CD14-positive monocyte (primary cell): ENCODE data around the gene CYP27C1. TPM values are rescaled to one million over a fixed set of nuclear protein-coding genes. Genes with fewer than 3 reads are reported as not detected.

Experiments
- DNase-seq, 3 donors: peaks; one replicate each; pipeline ENCODE4 v3.0.0-alpha.2; 2011 to 2022
- H2AFZ ChIP-seq: 2 replicates; pipeline ENCODE4 v1.6.0; 2012; ENCODE audit warnings: mild to moderate bottlenecking, low read depth, low read length, inconsistent platforms; ENCODE audit not compliant: insufficient read depth, poor library complexity, severe bottlenecking
- H3K27ac ChIP-seq, 2 donors: 1 replicate in 1 of 2; 2 replicates in 1 of 2; pipeline ENCODE4 v1.5.1; 2012 to 2013; ENCODE audit warnings: low read length in 2 of 2, control low read depth in 1 of 2, inconsistent platforms in 1 of 2, low read depth in 1 of 2, mild to moderate bottlenecking in 1 of 2
- H3K27me3 ChIP-seq, 2 donors: one replicate each; pipeline versions ENCODE4 v1.6.0 to v1.6.1; 2011 to 2013; ENCODE audit warnings: low read length in 2 of 2; ENCODE audit not compliant: control insufficient read depth in 2 of 2, insufficient read depth in 2 of 2
- H3K36me3 ChIP-seq, 2 donors: replicated peaks in 1 of 2; 1 replicate in 1 of 2; 2 replicates in 1 of 2; pipeline versions ENCODE4 v1.5.1 to v1.6.1; 2012 to 2013; ENCODE audit warnings: low read length in 2 of 2, control low read depth in 1 of 2, inconsistent platforms in 1 of 2, mild to moderate bottlenecking in 1 of 2; ENCODE audit not compliant: insufficient read depth in 2 of 2, control insufficient read depth in 1 of 2
- H3K4me1 ChIP-seq, 2 donors: 1 replicate in 1 of 2; 2 replicates in 1 of 2; pipeline versions ENCODE4 v1.5.1 to v1.6.1; 2012 to 2013; ENCODE audit warnings: low read length in 2 of 2, control low read depth in 1 of 2, inconsistent platforms in 1 of 2, mild to moderate bottlenecking in 1 of 2, moderate library complexity in 1 of 2; ENCODE audit not compliant: insufficient read depth in 2 of 2, control insufficient read depth in 1 of 2
- H3K4me2 ChIP-seq: replicated peaks from 2 replicates; pipeline ENCODE3; 2012; ENCODE audit warnings: low read length, moderate library complexity, mild to moderate bottlenecking; ENCODE audit not compliant: poor library complexity, severe bottlenecking; ENCODE audit errors: extremely low read depth
- H3K4me3 ChIP-seq, 3 experiments: fragments of 200-600 bp in 1 of 3; sonication (generic) in 1 of 3; replicated peaks in 1 of 3; 1 replicate in 2 of 3; 2 replicates in 1 of 3; pipeline ENCODE4 v1.5.1; 2011 to 2013; ENCODE audit warnings: low read length in 3 of 3, mild to moderate bottlenecking in 3 of 3, control low read depth in 2 of 3, low read depth in 2 of 3, inconsistent platforms in 1 of 3, moderate library complexity in 1 of 3
- H3K79me2 ChIP-seq: 2 replicates; pipeline ENCODE4 v1.6.0; 2012; ENCODE audit warnings: mild to moderate bottlenecking, control low read depth, inconsistent platforms, low read length, moderate library complexity; ENCODE audit not compliant: insufficient read depth
- H3K9ac ChIP-seq: 2 replicates; pipeline ENCODE4 v1.6.0; 2017; ENCODE audit warnings: low read length, mild to moderate bottlenecking; ENCODE audit not compliant: insufficient read depth, poor library complexity, severe bottlenecking
- H3K9me3 ChIP-seq, 2 donors: replicated peaks in 1 of 2; 1 replicate in 1 of 2; 2 replicates in 1 of 2; pipeline versions ENCODE4 v1.5.1 to v1.6.1; 2012 to 2013; ENCODE audit warnings: low read length in 2 of 2, control low read depth in 1 of 2; ENCODE audit not compliant: control insufficient read depth in 1 of 2, insufficient read depth in 1 of 2
- H4K20me1 ChIP-seq: 2 replicates; pipeline ENCODE4 v1.6.0; 2012; ENCODE audit warnings: mild to moderate bottlenecking, low read length, control low read depth, moderate library complexity; ENCODE audit not compliant: insufficient read depth
- H3K27ac Mint-ChIP-seq, 7 donors: one replicate each; pipeline ENCODE4 v1.8.0; 2020; ENCODE audit warnings: mild to moderate bottlenecking in 7 of 7, mixed read lengths in 7 of 7, moderate library complexity in 6 of 7, inconsistent platforms in 2 of 7
- H3K27me3 Mint-ChIP-seq, 3 donors: one replicate each; pipeline ENCODE4 v1.8.0; 2021 to 2022; ENCODE audit warnings: low read depth in 3 of 3, mild to moderate bottlenecking in 3 of 3, mixed read lengths in 3 of 3, moderate library complexity in 3 of 3, inconsistent platforms in 1 of 3
- H3K36me3 Mint-ChIP-seq, 2 donors: one replicate each; pipeline ENCODE4 v1.8.0; 2020; ENCODE audit warnings: mixed read lengths in 2 of 2, inconsistent platforms in 1 of 2, mild to moderate bottlenecking in 1 of 2
- H3K4me1 Mint-ChIP-seq: one replicate; pipeline ENCODE4 v1.8.0; 2020; ENCODE audit warnings: mild to moderate bottlenecking, mixed read lengths
- H3K4me3 Mint-ChIP-seq, 2 donors: one replicate each; pipeline ENCODE4 v1.8.0; 2020; ENCODE audit warnings: mild to moderate bottlenecking in 2 of 2, mixed read lengths in 2 of 2, moderate library complexity in 1 of 2
- H3K9me3 Mint-ChIP-seq, 7 donors: one replicate each; pipeline ENCODE4 v1.8.0; 2020 to 2022; ENCODE audit warnings: mixed read lengths in 7 of 7, mild to moderate bottlenecking in 6 of 7, moderate library complexity in 6 of 7, inconsistent platforms in 2 of 7
- WGBS: methylation state at CpG from one replicate; pipeline ENCODE4 v1.1.5; 2013; ENCODE audit warnings: missing lambda C conversion rate; ENCODE audit not compliant: insufficient coverage; 5-methylcytosine and 5-hydroxymethylcytosine counted together
- intact Hi-C, 2 donors: fragments of 100-400 bp; cut with micrococcal nuclease; formaldehyde crosslinking; loops; one replicate each; pipeline versions ENCODE4 v1.15.0 to v1.15.1; 2023
- polyA plus RNA-seq, 3 donors: library from polyadenylated mRNA; depleted of rRNA in 1 of 3; unstranded in 2 of 3; stranded (reverse) in 1 of 3; fragments of 300-500 nt in 2 of 3; fragments of >200 nt in 1 of 3; fragmentation: Illumina TruSeq in 2 of 3; gene quantifications; 1 replicate in 2 of 3; 2 replicates in 1 of 3; pipeline ENCODE4 v1.2.3, GENCODE V29; 2012 to 2021
- TF ChIP-seq, protein P1 (sequence below): fragments of 200-600 bp; IDR thresholded peaks from one replicate; pipeline ENCODE4 v1.8.0; 2022; ENCODE audit warnings: antibody characterized with exemption, mild to moderate bottlenecking

CYP27C1 gene
- polyA plus RNA-seq, 3 donors = not detected

DNA sequence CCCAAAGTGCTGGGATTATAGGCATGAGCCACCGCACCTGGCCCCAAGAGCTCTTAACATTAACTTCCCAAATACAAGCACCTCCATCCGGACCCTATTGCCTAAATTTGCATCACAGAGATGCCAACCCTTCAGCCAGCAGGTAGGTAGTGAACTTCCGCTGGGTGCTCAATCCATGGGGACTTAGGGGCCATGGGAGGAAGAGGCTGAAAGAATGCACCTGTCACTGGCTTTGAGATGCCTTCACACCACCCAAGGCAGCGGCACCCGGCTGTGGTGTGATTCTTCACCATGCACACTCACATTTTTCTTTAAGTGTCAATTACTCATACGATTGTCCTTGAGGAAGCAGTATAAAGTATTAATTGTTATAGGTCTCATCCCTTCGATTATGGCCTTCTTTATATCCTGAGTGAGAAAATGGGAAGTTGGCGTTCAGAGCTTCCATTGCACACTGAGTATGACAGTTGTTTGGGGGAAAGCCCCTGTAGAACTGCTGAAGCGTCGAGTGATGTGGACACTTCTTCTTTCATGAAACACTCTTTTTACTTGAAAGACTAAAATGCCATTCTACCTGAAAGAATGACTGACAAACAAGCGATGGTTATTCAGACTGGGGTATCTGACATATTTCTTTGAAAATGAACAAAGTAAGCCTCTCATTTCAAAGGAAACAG lies 61.3 kb downstream of the CYP27C1 start:
- Mint-ChIP-seq H3K36me3 (no peaks in the 10 kb centered on the region), H3K9me3 (peaks cover 0 to 4% (median 0%) of the 10 kb centered on the region in 7 donors), H3K4me3 (no peak overlapping the region), H3K27ac (peak overlapping the region in 3 of 7 donors; percentile 22 to 48 (median 38)), H3K4me1 (peaks cover 10% of the 10 kb centered on the region), H3K27me3 (peaks cover 1 to 3% (median 2%) of the 10 kb centered on the region in 3 donors)
- no peak overlapping the region for H3K4me3 ChIP-seq
- no peak overlapping the region for H2AFZ ChIP-seq
- H3K4me2 ChIP-seq = no peak overlapping the region
- H3K27ac ChIP-seq = peak overlapping the region in 1 of 2 donors; percentile 45
- H3K9me3 ChIP-seq = no peaks in the 10 kb centered on the region
- intact Hi-C loops = no loop called here
- no peaks in the 10 kb centered on the region for H3K79me2 ChIP-seq
- 100% methylated on average over 1 of the region's 11 CpGs for WGBS
- no peaks in the 10 kb centered on the region for H3K36me3 ChIP-seq
- no peaks in the 10 kb centered on the region for H4K20me1 ChIP-seq
- DNase-seq = peak; percentile 59 to 87 (median 65)
- no peak overlapping the region for H3K9ac ChIP-seq
- peaks cover 6 to 8% of the 10 kb centered on the region in 2 donors for H3K4me1 ChIP-seq
- TF ChIP-seq, protein P1, sequence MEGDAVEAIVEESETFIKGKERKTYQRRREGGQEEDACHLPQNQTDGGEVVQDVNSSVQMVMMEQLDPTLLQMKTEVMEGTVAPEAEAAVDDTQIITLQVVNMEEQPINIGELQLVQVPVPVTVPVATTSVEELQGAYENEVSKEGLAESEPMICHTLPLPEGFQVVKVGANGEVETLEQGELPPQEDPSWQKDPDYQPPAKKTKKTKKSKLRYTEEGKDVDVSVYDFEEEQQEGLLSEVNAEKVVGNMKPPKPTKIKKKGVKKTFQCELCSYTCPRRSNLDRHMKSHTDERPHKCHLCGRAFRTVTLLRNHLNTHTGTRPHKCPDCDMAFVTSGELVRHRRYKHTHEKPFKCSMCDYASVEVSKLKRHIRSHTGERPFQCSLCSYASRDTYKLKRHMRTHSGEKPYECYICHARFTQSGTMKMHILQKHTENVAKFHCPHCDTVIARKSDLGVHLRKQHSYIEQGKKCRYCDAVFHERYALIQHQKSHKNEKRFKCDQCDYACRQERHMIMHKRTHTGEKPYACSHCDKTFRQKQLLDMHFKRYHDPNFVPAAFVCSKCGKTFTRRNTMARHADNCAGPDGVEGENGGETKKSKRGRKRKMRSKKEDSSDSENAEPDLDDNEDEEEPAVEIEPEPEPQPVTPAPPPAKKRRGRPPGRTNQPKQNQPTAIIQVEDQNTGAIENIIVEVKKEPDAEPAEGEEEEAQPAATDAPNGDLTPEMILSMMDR = no peak
- no peaks in the 10 kb centered on the region for H3K27me3 ChIP-seq

DNA sequence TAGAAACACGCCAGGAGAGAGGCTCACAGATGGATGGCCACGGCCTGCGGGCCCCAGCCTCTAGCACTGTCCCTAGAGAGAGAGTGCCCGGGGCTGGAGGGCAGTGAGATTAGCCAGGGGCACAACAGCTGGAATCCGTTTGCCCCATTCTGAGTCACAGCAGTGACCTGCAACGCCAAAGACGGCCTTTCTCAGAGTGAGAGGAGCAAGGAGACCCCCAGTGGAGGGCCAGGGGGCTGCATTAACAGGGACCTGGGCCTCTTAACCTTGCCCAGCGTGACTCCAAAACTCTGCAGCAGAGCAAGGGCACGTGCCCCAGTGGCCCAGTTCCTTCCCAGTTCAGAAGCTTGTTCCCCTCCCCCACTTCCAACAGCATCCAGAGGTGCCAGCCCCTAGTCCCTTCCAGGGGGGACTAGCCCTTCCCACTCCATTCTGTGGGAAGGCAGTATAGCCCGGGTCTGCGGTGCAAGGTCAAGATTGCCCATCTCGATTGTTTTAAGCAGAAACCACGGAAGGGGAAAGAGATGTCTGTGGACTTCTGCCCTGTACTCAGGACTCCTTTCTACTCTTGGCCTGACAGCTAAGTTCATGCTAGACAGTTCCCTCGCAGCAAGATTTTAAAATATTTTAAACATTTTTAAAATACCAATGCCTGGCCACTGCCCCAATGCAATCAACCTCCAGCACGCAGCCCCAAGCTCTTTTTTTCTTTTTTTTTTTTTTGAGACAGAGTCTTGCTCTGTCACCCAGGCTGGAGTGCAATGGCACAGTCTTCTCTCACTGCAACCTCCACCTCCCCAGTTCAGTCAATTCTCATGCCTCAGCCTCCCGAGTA lies 62.2 kb downstream of the CYP27C1 start:
- peaks cover 6 to 8% of the 10 kb centered on the region in 2 donors for H3K4me1 ChIP-seq
- no peak overlapping the region for H3K4me3 ChIP-seq
- no peaks in the 10 kb centered on the region for H4K20me1 ChIP-seq
- H3K36me3 ChIP-seq = no peaks in the 10 kb centered on the region
- intact Hi-C loops = no loop called here
- no peaks in the 10 kb centered on the region for H3K27me3 ChIP-seq
- WGBS = 77% methylated on average over 10 of the region's 16 CpGs
- H2AFZ ChIP-seq = no peak overlapping the region
- no peak for DNase-seq
- Mint-ChIP-seq H3K9me3 (peaks cover 0 to 4% (median 0%) of the 10 kb centered on the region in 7 donors), H3K4me1 (peaks cover 10% of the 10 kb centered on the region), H3K27ac (peak overlapping the region in 4 of 7 donors; percentile 4 to 64 (median 30)), H3K27me3 (peaks cover 1 to 4% (median 3%) of the 10 kb centered on the region in 3 donors), H3K4me3 (no peak overlapping the region), H3K36me3 (no peaks in the 10 kb centered on the region)
- no peak overlapping the region for H3K4me2 ChIP-seq
- TF ChIP-seq, protein P1 = no peak
- no peaks in the 10 kb centered on the region for H3K79me2 ChIP-seq
- H3K9me3 ChIP-seq = no peaks in the 10 kb centered on the region
- H3K9ac ChIP-seq = no peak overlapping the region
- H3K27ac ChIP-seq = no peak overlapping the region
